Activated CD8-positive, alpha-beta memory T cell treated with anti-CD3 and anti-CD28 coated beads for 1 hour (primary cell): ENCODE results near the gene DDAH1.

ENCODE experiments used
- DNase-seq, 2 donors: peaks; one replicate each; pipeline ENCODE4 v3.0.0-alpha.2; 2020; ENCODE audit warnings: low read depth in 1 of 2; ENCODE audit errors: extremely low read depth in 1 of 2

DDAH1 gene

GRCh38 chr1:85277802-85278201 lies 187.2 kb downstream of the DDAH1 start:
- no peak for DNase-seq

GRCh38 chr1:85276978-85277639 lies 187.8 kb downstream of the DDAH1 start:
- DNase-seq: no peak

DNA sequence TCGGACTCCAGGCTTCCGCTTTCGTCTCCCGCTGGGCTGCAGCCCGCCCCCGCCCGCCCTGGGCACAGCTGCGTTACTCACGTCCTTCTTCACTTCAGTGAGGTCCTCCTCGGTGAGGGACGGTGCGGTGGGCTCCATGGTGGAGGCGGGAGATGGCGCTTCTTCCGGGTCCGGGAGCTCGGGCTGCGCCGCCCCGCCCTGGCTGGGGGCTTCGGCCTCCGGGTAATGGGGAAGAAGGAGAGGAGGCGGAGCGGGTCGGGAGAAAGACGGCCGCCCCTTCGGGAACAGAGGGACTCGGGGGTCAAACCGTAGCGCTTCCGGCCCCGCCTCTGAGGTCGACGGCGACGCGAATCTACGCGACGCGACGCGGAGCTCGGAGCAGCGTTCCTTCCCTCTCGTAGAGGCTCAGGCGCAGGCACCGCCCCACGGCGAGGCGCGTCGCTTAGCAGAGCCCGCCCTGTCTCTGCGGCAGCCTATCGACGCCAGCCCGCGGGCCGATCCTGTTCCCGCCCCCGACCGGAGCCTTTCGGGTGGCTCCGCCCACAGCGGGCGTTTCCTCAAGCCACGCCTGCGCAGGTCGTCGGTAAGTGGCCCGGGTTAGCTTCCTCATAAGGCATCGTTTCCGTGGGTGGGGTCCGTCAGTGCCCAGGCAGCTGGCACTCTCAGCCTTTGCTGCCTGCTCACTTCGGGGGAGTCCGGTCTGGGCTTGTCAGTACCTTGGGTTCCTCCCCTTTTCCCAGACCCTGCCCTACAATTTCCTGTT lies 188.6 kb downstream of the DDAH1 start, which contains the start of gene BCL10:
Gene BCL10, minus strand, starts transcription at position 418 of the 763 bp plus-strand sequence. Its CDS starts 280 bp downstream, at position 138.
- peak; percentile 86 to 96 for DNase-seq

- DNase-seq: no peak
Observed at GRCh38 chr1:85275701-85276214, 189.2 kb downstream of the DDAH1 start.

DNA sequence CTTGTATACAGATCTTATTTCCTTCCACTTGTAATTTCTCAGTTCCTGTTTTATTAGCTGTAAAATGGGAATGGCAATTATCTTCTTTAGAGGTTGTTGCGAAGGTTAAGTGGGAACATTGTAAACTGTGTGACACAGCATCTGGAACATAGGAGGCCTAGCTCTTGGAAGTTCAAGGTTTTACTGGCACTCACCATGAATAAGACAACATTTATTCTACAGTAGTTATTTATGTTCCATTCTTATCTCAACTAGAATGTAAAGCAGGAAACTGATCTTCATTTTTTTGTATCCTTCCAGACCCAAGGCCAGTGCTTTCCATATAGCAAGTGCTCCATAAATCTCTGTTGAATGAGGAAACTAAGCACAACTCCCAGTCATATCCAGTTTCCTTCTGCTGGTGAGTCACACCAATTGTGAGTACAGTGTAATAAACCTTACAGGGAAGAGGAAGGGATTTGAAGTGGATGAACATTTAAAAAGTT lies 189.9 kb downstream of the DDAH1 start:
- no peak for DNase-seq

- DNase-seq: no peak
Observed at GRCh38 chr1:85273397-85273796, 191.6 kb downstream of the DDAH1 start.

DNA sequence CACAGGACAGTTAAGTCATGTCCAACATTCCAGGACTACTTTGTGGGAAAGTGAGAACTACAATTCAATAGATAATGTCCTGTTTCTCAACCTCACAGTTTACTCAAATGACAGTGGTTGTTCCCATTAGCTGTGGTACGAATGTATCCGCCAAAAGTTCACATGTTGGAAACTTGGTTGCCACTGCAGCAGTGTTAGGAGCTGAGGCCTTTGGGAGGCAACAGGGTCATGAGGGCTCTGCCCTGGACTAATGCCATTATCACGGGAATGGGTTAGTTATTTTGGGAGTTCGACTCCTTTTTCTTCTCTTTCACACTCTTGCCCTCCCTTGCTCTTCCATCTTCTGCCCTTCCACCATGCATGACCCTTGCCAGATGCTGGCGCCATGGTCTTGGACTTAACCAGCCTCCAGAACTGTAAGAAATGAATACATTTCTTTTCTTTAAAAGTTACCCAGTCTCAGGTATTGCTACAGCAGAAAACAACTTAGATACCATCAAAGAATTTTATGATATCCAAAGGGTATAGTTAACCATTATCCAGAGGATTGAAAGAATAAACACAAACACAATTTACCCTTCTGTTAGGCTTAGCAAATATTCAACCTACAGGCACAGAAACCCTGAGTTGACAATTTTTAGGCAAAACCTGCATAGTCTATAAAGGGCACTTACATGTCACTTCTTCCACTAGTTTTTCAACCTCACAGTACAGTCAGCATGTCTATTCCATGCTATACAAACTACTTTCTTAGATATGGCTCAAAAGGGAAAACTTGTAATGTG lies 196.0 kb downstream of the DDAH1 start:
- no peak for DNase-seq
